OCI-LY1 (cell line): Measurements from ENCODE around the gene HRC.

Source experiments
- EZH2 ChIP-seq: fragments of 200-600 bp; sonication (generic), shearing (Covaris generic); IDR thresholded peaks from 2 replicates; pipeline ENCODE4 v1.8.0; 2017; ENCODE audit warnings: borderline replicate concordance, mixed run types, mild to moderate bottlenecking, antibody characterized with exemption, low read length, moderate library complexity, mixed read lengths
- TF ChIP-seq, protein P1 (sequence below): fragments of 200-600 bp; sonication (generic), shearing (Covaris generic); IDR thresholded peaks from 2 replicates; pipeline ENCODE4 v1.5.1; 2017; ENCODE audit warnings: mild to moderate bottlenecking, antibody characterized with exemption, low read length, moderate library complexity, mixed read lengths

DNA sequence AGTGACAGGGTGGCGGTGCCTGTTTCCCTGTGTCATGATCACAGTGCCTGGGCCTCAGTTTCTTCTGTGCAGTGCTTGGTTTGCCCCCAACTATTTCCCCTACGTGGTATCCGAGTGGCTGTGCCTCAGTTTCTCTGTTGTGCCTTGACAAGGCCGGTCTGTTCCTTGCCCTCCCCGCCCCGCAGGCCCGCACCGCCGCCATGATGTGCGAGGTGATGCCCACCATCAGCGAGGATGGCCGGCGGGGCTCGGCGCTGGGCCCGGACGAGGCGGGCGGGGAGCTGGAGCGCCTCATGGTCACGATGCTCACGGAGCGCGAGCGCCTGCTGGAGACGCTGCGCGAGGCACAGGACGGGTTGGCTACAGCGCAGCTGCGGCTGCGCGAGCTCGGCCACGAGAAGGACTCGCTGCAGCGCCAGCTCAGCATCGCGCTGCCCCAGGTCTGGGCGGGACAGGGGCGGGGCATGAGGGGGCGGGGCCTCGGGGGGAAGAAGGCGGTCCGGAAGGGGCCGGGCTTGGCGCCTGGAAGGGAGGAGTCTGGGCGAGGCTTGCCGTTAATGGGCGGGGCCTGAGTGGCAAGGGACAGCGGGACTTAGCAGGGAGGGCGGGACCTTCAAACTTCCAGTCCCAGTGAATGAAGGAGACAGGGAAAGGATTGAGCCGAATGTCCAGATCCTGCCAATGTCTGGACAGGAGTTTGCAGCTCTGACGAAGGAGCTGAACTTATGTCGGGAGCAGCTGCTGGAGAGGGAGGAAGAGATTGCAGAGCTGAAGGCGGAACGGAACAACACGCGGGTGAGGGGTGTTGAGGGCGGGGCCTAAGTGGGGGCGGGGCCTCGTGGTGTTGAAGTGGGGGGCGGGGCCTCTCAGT, 27.3 kb downstream of the HRC start:
- no peak for TF ChIP-seq EZH2
- TF ChIP-seq, protein P1, sequence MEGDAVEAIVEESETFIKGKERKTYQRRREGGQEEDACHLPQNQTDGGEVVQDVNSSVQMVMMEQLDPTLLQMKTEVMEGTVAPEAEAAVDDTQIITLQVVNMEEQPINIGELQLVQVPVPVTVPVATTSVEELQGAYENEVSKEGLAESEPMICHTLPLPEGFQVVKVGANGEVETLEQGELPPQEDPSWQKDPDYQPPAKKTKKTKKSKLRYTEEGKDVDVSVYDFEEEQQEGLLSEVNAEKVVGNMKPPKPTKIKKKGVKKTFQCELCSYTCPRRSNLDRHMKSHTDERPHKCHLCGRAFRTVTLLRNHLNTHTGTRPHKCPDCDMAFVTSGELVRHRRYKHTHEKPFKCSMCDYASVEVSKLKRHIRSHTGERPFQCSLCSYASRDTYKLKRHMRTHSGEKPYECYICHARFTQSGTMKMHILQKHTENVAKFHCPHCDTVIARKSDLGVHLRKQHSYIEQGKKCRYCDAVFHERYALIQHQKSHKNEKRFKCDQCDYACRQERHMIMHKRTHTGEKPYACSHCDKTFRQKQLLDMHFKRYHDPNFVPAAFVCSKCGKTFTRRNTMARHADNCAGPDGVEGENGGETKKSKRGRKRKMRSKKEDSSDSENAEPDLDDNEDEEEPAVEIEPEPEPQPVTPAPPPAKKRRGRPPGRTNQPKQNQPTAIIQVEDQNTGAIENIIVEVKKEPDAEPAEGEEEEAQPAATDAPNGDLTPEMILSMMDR: no peak
